GM06990 (cell line): ENCODE data around the gene IGFL2.
"Not testable (repeated sequence)": the region's sequence is repeated elsewhere in the genome, so short reads cannot be mapped to it uniquely, and the experiment has no call there.

Source experiments
- DNase-seq: peaks from one replicate; pipeline ENCODE4 v3.0.0-alpha.2; 2011; ENCODE audit not compliant: insufficient read length; ENCODE audit errors: extremely low read depth
- H3K27me3 ChIP-seq: replicated peaks from 2 replicates; pipeline ENCODE4 v1.6.0; 2011; ENCODE audit warnings: low read length; ENCODE audit not compliant: control insufficient read depth, insufficient read depth
- H3K36me3 ChIP-seq: 2 replicates; pipeline ENCODE4 v1.5.1; 2011; ENCODE audit warnings: low read length; ENCODE audit not compliant: control insufficient read depth, insufficient read depth
- H3K4me3 ChIP-seq: replicated peaks from 2 replicates; pipeline ENCODE4 v1.5.1; 2011; ENCODE audit warnings: low read depth, mild to moderate bottlenecking, control low read depth, low read length
- CTCF ChIP-seq: IDR thresholded peaks from 2 replicates; pipeline ENCODE4 v1.5.1; 2011; ENCODE audit warnings: low read length, control low read depth, mild to moderate bottlenecking, inconsistent platforms; ENCODE audit not compliant: insufficient read depth, poor library complexity, severe bottlenecking

IGFL2 gene

GRCh38 chr19:46176116-46176860, 28.2 kb downstream of the IGFL2 start:
- Histone ChIP-seq H3K27me3 (no peaks in the 10 kb centered on the region), H3K36me3 (no peaks in the 10 kb centered on the region), H3K4me3 (no peak overlapping the region)
- no peak for DNase-seq
- no peak for TF ChIP-seq CTCF

- no peaks in the 10 kb centered on the region for H3K36me3 ChIP-seq
- DNase-seq: no peak
- no peak overlapping the region for H3K4me3 ChIP-seq
- no peak for TF ChIP-seq CTCF
- H3K27me3 ChIP-seq: no peaks in the 10 kb centered on the region
Measured at GRCh38 chr19:46179076-46179759, 31.2 kb downstream of the IGFL2 start.

- no peak for DNase-seq
- no peaks in the 10 kb centered on the region for H3K36me3 ChIP-seq
- H3K27me3 ChIP-seq: no peaks in the 10 kb centered on the region
- TF ChIP-seq CTCF: no peak
- no peak overlapping the region for H3K4me3 ChIP-seq
Measured at GRCh38 chr19:46180701-46181387, 32.8 kb downstream of the IGFL2 start.

- no peaks in the 10 kb centered on the region for H3K36me3 ChIP-seq
- no peak overlapping the region for H3K4me3 ChIP-seq
- DNase-seq: no peak
- TF ChIP-seq CTCF: no peak
- H3K27me3 ChIP-seq: no peaks in the 10 kb centered on the region
Measured at GRCh38 chr19:46181388-46181779, 33.3 kb downstream of the IGFL2 start.

- no peak for DNase-seq
- Histone ChIP-seq H3K36me3 (no peaks in the 10 kb centered on the region), H3K4me3 (no peak overlapping the region)
Measured at GRCh38 chr19:46182476-46182875, 34.4 kb downstream of the IGFL2 start.

GRCh38 chr19:46184775-46185710, 37.0 kb downstream of the IGFL2 start:
- H3K4me3 ChIP-seq, DNase-seq: not testable (repeated sequence)

More at GRCh38 chr19:46182476-46182875, 34.4 kb downstream of the IGFL2 start:
- no peak for TF ChIP-seq CTCF
- H3K27me3 ChIP-seq: no peaks in the 10 kb centered on the region

More at GRCh38 chr19:46184775-46185710, 37.0 kb downstream of the IGFL2 start:
- not testable (repeated sequence) for H3K36me3 ChIP-seq, H3K27me3 ChIP-seq
